GM18951 (cell line): ENCODE results near the gene DPH5.

Experiments
- POLR2A ChIP-seq: IDR thresholded peaks from 4 replicates; pipeline ENCODE4 v1.6.1; 2011; ENCODE audit warnings: mild to moderate bottlenecking; ENCODE audit not compliant: insufficient read length, insufficient read depth; ENCODE audit errors: extremely low read depth
- in situ Hi-C: fragments of 300-500 bp; cut with MboI; formaldehyde crosslinking; loops from one replicate; pipeline ENCODE4 v1.12.0; 2022; ENCODE audit warnings: low sequenced_read_pairs, mixed read lengths, inconsistent platforms; ENCODE audit not compliant: unreplicated experiment

Gene DPH5

GRCh38 chr1:101017448-101017847, 8.1 kb downstream of the DPH5 start:
- TF ChIP-seq POLR2A = no peak
- in situ Hi-C loops = no loop called here

GRCh38 chr1:101013776-101014175, 11.8 kb downstream of the DPH5 start:
- TF ChIP-seq POLR2A = no peak
- in situ Hi-C loops = no loop called here

- no peak for TF ChIP-seq POLR2A
- in situ Hi-C loops = no loop called here
Measured at GRCh38 chr1:101008229-101008834, 17.3 kb downstream of the DPH5 start.

- TF ChIP-seq POLR2A = no peak
- in situ Hi-C loops = no loop called here
Measured at GRCh38 chr1:101006553-101006952, 19.0 kb downstream of the DPH5 start.

- in situ Hi-C loops = no loop called here
- no peak for TF ChIP-seq POLR2A
Measured at GRCh38 chr1:101005871-101006270, 19.7 kb downstream of the DPH5 start.

GRCh38 chr1:101005183-101005582, 20.4 kb downstream of the DPH5 start:
- in situ Hi-C loops = no loop called here

GRCh38 chr1:101004670-101005069, 20.9 kb downstream of the DPH5 start:
- in situ Hi-C loops = no loop called here
- TF ChIP-seq POLR2A = no peak

More at GRCh38 chr1:101005183-101005582, 20.4 kb downstream of the DPH5 start:
- TF ChIP-seq POLR2A = no peak

GRCh38 chr1:101004061-101004460, 21.5 kb downstream of the DPH5 start:
- in situ Hi-C loops = no loop called here
- no peak for TF ChIP-seq POLR2A

GRCh38 chr1:101003012-101003650, 22.5 kb downstream of the DPH5 start:
- in situ Hi-C loops = no loop called here

GRCh38 chr1:101002551-101002950, 23.0 kb downstream of the DPH5 start:
- in situ Hi-C loops = no loop called here
- no peak for TF ChIP-seq POLR2A

More at GRCh38 chr1:101003012-101003650, 22.5 kb downstream of the DPH5 start:
- no peak for TF ChIP-seq POLR2A

- in situ Hi-C loops = no loop called here
- TF ChIP-seq POLR2A = no peak
Measured at GRCh38 chr1:101000131-101000873, 25.3 kb downstream of the DPH5 start.

- in situ Hi-C loops = no loop called here
- TF ChIP-seq POLR2A = no peak
Measured at GRCh38 chr1:100998426-100998825, 27.2 kb downstream of the DPH5 start.

GRCh38 chr1:100995198-100995988, 30.2 kb downstream of the DPH5 start:
- no peak for TF ChIP-seq POLR2A
- in situ Hi-C loops = no loop called here
